ENCODE measurements around the gene SESN1. TPM values are rescaled to one million over a fixed set of nuclear protein-coding genes. Genes with fewer than 3 reads are reported as not detected.

The SESN1 gene
- total RNA-seq, 1 donor from 2014 or later: 8.2 TPM

DNA sequence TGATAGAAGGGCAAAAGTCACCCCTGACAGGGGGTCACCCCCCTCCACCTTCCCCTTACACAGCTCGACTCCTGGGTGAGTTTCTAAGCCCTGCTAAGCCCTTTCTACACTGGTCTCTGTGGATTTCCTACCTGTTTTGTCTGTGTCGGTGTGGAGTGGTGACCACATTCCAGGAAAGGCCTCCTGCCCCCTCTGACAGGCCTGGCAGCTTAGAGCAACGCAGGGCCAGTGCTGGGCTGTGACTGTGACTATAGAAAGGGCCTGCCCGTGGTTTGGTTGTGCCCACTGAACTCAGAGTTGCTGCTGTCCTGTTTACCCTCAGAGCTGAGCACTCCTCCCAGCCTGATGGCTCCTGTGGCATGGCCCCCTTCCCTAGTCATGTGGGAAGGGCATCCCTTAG, 137.4 kb downstream of the SESN1 start:
- no peak for ATAC-seq

- no peak for ATAC-seq
Measured at GRCh38 chr6:108955329-108955949, 139.2 kb downstream of the SESN1 start.

GRCh38 chr6:108953681-108954080, 141.0 kb downstream of the SESN1 start:
- ATAC-seq: no peak

DNA sequence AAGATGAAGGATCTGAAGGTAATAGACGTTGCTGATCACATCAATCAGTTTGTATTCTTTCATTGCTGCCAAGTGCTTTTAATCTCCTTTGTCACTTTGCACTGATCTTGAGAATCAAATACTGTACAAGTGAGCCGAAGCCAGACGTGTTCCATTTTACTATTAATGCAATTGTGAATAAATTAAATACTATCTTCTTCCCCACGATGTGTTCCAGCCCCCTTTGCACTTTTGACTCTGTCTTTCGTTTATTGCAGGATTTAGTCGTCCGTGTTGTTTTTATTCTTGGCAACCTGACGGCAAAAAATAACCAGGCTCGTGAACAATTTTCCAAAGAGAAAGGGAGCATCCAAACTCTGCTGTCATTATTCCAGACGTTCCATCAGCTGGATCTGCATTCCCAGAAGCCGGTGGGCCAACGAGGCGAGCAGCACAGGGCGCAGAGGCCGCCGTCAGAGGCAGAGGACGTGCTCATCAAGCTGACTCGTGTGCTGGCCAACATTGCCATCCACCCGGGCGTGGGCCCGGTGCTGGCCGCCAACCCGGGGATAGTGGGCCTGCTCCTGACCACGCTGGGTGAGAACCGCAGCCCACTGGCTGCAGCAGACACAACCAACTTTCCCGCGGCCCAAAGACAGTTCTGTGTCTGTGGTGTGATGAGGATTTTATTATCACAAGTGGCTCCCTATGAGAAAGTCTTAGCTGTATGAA, 141.7 kb downstream of the SESN1 start:
- ATAC-seq: no peak

- ATAC-seq: no peak
Measured at GRCh38 chr6:108951351-108951953, 143.2 kb downstream of the SESN1 start.

- peak; percentile 38 for ATAC-seq
Measured at GRCh38 chr6:108948181-108948661, 146.4 kb downstream of the SESN1 start.

DNA sequence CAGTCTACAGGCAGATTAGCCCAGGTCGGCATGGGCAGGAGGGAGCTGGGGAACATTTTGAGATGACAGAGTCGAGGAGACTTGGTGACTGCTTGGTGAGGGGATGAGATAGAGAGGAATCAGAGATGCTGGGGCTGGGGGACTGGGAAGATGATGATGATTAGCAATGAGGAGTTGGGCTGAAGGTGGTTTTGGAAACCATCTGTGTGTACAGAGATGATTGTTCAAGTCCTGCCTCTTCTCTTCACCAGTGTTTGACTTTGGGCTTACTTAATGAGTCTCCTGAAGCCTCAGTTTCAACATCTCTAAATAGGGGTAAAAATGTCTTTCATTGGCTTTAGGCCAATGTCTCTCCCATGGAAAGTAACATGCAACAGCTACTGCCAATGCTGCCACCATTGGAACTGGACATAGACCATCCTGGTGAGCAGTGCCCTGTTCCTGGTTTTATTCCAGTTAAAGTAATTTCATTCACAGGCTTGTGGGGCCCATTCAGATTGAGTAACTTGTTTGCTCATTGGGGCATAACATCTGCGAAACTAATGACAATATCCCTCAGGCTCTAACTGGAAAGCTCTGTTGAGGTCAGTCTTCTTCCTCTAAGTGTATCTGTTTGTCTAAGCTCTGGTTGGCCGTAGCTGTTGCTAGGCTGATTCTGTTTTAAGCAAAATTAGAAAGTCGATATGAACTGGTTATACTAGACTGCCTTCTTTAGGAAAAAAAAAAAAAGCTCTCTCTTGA, 147.4 kb downstream of the SESN1 start:
- peak; percentile 95 for ATAC-seq

- ATAC-seq: no peak
Measured at GRCh38 chr6:108946695-108947094, 148.0 kb downstream of the SESN1 start.

GRCh38 chr6:108945681-108946159, 148.9 kb downstream of the SESN1 start:
- ATAC-seq: peak; percentile 35

GRCh38 chr6:108944707-108945680, 149.7 kb downstream of the SESN1 start:
- no peak for ATAC-seq

GRCh38 chr6:108944071-108944470, 150.6 kb downstream of the SESN1 start:
- no peak for ATAC-seq

GRCh38 chr6:108942556-108943492, 151.8 kb downstream of the SESN1 start:
- no peak for ATAC-seq

- ATAC-seq: no peak
Measured at GRCh38 chr6:108941859-108942258, 152.8 kb downstream of the SESN1 start.

GRCh38 chr6:108941281-108941680, 153.4 kb downstream of the SESN1 start:
- ATAC-seq: no peak

DNA sequence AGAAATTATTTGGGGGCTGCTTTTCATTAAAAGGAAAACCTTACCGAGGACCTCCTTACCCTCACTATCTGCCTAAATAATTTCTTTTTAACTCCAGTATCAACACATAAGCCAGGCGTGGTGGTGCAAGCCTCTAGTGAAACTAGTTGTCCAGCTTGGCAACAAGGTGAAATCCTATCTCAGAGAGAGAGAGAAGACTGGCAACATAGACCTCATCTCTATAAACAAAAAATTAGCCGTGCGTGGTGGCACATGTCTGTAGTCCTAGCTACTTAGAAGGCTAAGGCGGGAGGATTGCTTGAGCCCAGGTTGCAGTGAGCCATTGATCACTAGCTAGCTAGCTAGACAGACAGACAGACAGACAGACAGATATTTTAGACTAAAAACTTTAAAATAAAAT, 153.9 kb downstream of the SESN1 start:
- peak; percentile 21 for ATAC-seq

DNA sequence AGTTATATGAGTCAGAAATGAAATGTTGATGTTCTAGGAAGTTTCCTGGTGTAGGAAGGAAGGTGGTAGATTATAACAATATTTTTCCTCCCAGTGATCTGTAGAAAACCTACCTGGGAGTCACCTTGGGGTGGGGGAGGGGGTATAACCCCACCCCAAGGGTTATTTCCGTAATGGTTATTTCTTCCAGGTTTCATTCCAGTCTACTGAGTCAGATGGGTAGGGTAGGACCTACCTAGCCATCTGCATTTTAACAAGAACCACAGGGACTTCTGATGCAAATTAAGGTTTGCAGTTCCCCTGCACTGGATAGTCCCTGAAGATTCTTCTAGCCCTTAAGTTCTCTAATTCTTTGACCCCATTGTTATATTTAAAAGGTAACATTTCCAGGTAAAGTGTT, 157.5 kb downstream of the SESN1 start:
- ATAC-seq: peak; percentile 69
